IPS DF 19.7 (cell line): ENCODE measurements around the gene TSPAN1.

Experiments
- DNase-seq: peaks from one replicate; pipeline ENCODE4 v3.0.0-alpha.2; 2013; ENCODE audit warnings: low read depth, low spot score

The TSPAN1 gene

DNA sequence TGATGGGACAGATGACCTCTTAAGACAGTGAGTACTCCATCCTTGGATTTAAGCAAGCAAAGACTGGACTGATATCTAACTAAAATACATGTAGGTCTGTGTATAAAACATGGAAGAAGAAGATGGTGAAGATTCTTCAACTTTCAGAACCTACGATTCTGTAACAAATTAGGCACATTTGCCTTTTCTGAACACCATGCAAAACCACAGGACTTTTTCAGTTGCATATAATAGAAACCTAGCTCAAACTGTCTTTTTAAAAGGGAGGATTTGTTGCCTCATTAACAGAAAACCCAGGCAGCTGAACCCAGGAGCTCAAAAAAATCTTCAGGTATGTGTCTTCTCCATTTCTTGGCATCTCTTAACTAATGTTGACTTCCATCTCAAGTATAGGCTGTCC, 14.7 kb upstream of the TSPAN1 start:
- no peak for DNase-seq

DNA sequence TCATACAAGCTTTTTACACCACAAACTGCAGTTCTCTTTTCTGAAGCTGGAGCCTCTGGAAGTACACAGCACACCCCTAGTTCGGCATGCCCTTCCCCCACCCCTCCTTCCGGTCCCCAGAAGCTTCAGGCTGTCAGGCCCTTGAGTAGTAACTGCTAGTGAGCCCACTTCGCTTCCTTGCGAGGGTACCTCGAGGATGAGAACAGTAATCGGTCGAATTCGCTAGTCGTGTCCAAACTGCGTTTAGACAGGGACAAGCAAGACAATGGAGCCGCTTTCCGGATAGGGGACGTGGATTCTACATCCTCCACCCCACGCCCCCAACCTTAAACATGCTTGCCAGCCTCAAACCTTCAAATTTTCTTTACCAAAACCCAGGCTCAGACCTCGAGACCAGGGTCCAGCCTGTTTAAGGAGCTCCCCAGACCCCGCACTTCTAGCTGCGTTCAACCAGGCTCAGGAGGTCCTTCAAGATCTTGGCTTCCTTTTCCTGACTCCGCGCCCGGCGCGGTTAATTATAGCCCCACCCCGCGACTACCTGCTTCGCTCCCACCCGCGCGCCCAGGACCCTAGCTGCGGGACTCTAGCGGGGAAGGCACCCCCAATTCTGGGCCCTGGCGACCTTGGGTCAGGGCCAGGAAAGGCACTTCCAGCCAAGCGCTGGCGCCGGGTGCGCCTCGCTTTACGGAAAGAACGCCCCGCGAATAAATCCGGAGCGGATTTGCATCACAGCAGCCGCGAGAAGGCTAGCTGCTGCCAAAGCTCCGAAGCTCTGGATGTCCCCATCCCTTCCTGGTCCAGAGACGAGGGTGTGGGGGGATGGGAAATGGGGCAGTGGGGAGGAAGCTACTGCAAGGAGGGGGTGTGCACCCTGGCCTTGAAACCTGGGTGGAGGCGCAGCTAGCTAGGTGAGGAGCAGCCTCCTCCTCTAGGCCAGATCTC, 8.1 kb upstream of the TSPAN1 start:
- DNase-seq, result no peak

DNA sequence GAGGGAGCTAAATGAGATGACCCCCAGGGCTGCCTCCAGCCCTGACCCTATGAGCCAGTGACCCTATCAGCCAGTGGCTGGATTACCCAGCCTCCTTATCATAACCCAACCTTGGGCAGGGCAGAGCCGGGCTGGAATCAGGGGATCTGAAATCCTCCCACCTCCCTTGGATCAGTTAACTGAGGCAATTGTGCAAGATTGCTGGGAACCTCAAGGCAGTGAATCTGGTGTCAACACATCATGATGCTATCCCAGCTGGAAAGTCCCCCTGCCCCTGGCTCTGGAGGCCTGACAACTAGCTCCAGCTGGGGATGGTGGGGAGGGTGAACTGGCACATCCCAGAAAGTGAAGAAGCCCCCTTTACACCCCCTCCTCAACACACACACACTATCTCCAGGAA, 6.4 kb upstream of the TSPAN1 start:
- no peak for DNase-seq

DNA sequence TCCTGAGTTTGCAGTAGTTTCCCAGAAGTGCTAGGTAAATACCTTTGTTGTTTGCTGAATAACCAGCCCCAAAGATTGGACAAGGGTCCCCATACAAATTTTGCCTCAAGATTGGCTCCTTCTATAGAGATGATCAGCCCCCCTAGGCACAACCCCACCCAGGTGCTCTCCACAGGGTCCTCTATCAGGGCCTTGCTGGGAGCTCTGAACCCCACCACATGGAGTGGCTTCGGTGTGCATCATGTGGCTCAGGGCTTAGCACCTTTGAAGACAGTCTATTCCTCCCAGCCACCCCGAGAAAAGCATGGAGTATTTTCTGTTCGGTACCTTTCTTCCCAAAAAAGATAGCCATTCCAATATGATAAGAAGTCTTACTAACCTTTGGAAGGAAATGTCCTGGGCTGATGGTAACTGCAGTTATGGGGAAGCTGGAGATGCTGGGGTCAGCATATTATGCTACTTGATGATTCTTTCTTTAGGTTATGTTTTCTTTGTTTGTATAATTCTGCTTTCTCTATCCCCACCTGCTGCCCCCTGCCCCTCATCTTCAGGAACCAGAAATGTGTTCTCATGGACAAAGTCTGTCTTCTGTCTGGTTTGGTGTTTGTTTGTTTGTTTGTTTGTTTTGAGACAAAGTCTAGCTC, 5.0 kb upstream of the TSPAN1 start:
- DNase-seq, result no peak

DNA sequence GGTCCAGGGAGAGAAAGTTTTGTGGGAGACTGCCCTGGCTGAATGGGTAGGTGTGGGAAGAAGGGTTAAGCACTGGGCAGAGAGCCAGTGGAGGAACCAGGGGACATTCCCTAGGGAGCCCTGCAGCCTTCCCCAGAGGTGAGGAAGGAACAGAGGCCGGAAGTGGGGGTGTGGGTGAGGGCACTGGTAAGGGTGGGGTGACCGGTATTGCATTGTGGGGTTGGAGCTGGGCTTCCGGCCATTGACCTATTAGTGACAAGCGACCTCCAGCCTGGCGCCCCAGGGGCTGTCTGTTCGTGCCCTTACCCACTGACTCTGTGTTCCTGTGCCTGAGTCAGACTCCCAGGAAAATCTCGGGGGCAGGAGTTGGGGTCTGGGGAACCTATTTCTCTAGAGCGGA, 3.5 kb upstream of the TSPAN1 start:
- no peak for DNase-seq

DNA sequence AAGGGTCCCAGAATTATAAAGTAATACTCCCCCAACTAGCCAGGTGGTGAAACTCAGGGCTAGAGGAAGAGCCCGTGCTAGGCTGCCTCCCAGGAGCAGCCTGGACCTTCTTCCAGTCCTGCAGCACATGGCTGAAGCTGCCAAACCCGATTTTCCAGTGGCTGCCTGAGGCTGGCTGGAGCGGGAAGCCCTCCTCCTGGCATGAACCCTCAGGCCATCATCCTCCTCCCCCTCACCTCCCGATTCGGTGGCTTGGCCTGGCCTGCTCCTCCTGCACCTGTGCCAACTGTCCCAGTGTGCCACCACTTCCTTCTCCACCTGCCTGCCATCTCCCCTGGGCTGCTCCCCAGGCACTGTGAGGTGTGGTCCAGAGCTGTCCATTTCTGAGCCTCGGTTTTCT, 3.0 kb upstream of the TSPAN1 start:
- no peak for DNase-seq

DNA sequence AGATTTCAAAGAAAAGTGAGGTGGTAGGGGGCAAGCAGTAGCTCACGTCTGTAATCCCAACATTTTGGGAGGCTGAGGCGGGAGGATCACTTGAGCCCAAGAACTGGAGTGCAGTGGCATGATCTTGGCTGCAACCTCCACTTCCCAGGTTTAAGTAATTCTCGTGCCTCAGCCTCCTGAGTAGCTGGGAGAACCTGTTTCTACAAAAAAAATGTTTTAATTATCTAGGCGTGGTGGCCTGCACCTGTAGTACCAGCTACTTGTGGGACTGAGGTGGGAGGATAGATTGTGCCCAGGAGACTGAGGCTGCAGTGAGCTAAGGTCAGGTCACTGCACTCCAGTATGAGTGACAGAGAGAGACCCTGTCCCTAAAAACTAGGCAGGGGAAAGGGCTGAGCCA, 2.6 kb upstream of the TSPAN1 start:
- no peak for DNase-seq

DNA sequence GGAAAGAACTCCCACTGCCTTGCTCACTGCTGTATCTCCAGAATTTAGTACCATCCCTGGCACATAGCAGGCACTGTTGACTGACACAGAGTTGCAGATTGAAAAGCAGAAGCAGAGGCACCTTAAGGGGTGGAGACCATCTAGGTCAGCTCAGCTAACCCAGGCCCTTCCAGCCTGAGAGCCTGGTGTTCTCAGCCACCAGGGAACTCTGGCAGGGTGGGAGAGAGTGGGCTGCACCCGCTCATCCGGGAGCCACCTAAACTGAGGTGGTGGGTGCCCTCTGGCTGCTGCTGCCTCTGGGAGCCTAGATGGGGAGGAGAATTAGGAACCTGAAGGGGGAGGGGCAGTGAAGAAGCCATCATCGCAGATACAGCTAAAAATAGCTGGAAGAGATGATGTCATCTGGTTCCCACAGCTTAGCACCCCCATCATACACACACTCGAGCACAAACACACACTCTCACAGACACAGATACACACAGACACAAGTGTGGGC, 1.5 kb upstream of the TSPAN1 start:
- no peak for DNase-seq

DNA sequence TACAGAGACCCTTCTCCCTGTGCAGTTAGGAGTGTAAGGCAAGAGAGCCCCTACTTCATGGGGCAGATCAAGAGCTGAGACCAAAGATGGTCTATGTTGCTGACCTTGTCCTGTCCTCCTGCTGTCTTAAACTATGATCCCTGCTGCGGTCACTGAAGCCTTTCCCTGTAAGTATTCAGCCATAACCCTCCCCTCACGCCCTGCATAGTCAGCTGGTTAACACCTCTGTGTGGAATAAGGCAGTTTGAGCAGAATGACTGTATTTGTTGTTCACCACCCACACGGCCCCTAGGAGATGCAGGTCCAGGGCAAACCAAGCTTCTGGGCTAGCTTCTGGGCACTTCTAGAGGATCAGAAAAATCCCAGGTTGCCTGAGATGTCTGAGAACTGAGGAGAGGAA, 356 bp downstream of the TSPAN1 start:
- DNase-seq, result no peak

DNA sequence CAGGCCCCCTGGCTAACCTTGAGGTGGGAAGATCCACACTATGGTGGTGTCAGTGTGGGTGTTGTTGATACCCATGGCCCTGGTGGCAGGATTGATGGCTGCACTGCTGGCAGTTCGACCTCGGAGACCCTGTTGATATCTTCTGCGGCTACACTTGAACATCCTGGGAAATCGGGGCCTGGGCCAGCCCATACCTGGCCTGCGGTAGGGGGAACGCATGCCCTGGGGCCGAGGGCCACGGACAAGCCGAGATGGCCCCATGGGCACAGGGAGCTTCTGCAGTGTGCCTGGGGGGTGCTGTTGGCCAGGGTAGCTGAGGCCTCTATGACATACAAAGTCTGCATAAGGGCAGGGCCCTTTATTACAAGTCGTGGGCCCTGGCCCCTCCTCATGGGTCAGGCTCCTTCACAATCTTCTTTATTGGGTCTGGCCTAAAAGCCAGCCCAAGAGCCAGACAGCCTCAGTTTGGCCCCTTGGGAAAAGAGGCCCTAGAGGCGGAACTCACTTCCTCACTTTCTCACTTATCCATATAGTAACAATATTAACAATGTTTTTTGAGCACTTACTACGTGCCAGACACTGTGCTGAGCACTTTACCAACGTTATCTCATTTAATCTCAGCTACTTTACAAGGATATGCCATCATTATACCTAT, 1.5 kb downstream of the TSPAN1 start, which contains the start of gene P3R3URF:
Gene P3R3URF, minus strand, starts transcription at position 278 of the 655 bp plus-strand sequence. Its CDS starts 17 bp downstream, at position 261.
- no peak for DNase-seq

DNA sequence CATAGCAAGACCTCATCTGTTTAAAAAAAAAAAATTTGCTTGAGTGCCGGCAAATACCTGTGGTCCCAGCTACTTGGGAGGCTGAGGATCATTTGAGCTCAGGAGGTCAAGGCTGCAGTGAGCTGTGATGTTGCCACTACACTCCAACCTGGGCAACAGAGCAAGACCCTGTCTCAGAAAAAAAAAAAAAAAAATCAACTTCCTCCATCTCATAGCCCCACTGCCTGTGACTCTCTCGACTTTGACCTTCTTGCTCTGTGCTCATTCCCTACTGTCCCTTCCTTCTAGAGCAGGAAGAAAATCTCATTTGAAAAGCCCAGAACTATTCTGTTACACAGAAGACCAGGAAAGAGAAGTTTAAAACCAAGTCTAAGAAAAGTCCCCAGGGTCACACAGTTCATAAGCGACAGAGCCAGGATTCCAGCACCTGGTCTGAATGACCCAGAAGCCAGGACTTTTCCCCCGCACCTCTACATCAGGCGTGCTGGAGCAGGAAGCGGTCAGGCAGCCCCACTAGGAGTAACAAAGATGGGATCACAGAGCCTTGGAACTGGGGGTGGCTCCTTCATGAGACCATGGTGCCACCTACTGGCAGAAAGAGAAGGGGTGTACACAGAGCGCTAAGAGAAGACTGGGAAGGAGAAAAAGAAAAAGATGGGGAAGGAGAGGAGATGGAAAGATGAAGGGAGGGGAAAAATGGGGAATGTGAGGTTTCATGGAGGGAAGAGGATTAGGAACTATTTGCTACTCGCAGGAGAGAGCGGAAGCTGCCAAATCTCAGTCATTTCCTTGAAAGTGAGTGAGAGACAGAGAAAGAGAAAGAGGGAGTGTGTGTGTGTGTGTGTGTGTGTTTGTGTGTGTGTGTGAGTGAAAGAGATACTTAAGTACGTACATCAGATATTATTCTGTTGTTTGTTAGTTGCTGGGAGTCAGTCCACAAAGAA, 4.5 kb downstream of the TSPAN1 start:
- DNase-seq, result no peak

DNA sequence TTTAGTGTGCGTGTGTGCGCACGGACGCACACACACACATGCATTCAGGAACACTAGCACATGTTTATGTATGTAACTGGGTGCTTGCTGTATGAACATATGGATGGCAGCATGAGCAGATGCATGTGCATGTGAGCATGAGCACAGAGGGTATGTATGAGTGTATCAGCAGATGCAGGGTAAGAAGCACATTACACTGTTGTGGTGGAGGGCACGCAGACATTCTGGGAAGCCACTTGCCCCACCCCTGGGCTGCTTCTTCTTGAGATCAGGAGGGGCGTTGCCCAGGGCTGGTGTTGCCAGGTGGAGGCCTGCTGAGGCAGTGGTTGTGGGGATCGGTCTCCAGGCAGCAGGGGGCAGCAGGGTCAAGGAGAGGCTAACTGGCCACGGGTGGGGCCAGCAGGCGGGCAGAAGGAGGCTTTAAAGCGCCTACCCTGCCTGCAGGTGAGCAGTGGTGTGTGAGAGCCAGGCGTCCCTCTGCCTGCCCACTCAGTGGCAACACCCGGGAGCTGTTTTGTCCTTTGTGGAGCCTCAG, 5.3 kb downstream of the TSPAN1 start:
- DNase-seq, result no peak

DNA sequence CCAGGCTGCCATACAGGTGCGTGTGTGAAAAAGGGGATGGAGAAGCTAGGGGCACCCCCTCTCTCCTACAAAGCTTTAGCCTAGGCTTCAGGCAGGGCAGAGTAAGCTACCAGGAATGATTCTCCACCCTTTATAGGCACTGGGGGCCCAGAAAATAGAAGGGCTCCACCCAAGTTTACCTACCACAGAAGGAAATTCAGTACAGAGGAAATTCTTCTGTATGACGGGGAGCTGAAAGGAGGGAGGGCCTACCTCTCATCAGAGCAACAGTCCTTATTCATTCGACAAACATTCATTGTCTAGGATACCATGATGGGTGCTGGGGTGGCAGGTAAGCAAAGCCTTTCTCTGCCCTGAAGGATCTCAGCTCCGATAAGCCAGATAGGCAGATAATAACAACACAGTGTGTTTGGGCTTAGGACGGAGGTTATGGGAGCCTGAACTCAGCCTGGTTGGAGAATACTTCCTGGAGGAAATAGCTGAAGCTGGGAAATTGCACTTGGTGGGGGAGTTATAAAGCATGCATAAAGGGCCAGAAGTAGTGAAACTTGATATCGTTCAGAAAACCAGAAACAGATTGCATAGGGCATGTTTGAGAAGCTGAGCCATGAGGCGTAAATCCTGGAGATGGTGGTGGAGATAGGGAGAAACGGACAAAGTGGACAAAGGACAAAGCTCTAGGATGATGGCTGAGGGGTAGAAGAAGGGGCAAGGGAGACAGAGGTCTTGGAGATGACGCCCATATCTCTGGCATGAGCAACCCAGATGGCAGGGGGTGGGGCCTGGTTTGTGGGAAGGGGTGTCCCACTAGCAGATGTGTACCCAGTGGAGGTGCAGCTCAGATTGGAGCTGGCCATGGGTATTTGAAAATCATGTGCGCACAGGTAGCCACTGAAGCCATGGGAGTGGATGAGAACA, 6.7 kb downstream of the TSPAN1 start:
- no peak for DNase-seq

DNA sequence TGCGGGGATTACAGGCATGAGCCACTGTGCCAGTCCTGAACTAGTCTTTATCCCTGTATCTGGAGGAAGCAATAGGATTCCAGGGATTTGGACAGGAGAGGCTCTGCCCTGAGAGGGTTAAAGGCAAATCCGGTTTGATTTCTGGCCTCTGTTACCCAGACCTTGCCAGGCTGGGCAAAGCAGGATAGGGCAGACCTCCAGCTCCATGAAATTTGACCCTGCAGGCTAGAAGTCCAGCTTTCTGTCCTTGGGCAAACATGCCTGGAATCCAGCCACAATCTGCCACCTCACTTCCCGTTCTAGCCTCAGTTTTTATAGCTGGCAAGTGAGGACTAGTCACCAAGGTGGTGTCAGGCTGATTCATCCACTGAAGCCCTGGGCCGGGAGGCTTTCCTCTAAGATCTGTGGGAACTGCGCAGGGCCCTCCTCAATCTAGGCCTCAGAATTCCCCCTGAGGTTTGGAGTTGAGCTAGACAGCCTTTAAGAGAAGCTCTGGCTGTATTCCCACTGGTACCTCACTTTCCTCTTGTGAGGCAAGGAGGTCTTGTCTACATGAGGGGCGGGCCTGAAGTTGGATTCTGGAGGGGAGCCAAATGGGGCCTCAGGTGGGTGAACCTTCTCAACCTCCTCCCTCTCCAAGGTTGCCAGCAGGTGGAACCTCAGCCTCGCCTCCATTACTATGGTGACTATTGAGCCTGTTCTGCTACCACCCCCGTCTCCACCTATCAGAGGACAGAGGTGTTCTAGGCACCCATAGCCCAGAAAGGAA, 8.4 kb downstream of the TSPAN1 start:
- DNase-seq, result no peak

DNA sequence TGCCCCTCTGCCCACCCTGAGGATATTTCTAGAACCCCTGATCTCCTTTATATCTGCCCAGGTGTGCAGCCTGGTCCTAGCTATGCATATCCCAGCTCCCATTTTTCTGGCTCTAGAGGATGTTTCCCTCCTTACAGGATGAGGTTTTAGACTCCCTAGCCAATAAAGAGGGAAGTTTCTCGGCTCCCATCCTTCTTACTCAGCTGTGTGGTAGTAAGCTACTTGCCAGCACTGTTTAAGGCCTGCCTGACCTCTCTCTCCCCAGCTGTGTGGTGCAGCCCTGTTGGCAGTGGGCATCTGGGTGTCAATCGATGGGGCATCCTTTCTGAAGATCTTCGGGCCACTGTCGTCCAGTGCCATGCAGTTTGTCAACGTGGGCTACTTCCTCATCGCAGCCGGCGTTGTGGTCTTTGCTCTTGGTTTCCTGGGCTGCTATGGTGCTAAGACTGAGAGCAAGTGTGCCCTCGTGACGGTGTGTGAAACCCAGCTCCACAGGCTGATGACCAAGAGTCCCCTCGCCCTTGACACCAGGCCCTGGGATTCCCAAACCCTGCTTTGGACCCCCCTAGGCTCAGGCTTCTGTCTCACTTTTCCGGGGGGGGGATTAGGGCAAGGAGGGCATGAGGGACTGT, 9.2 kb downstream of the TSPAN1 start:
- DNase-seq, result no peak

DNA sequence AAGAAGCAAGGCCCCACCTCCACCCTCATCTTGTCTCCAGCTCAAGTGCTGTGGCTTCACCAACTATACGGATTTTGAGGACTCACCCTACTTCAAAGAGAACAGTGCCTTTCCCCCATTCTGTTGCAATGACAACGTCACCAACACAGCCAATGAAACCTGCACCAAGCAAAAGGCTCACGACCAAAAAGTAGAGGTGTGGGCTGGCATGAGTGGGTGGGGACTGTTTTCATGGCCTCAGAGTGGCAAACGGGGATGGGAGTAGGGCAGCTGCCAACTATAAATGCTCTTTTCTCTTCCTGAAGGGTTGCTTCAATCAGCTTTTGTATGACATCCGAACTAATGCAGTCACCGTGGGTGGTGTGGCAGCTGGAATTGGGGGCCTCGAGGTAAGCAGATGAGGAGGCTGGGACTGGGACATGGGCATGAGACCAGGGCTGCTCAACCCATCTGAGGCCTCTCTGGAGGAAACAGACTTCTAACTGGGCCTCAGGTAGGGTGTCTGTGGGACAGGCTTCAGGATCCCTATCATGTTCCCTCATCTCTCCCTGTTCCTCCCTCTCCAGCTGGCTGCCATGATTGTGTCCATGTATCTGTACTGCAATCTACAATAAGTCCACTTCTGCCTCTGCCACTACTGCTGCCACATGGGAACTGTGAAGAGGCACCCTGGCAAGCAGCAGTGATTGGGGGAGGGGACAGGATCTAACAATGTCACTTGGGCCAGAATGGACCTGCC, 10.2 kb downstream of the TSPAN1 start:
- no peak for DNase-seq

DNA sequence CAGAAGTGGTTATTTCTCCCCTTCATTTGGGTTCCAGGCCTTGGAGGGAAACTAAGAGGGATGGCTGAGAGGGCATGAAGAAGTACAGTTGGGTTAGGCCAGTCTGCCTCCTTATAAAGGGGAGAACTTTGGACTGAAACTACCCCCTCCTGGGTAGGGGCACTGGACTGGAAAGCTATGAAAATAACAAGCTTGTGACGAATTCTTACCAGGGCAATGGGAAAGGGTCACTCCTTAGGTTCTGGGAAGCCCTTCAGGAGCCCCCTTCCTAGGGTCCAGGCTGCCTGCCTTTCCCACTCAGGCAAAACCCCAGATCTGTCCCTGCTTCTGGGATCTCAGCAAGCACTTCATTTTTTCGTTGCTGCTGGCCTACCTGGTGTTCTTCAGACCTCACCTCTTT, 11.2 kb downstream of the TSPAN1 start:
- DNase-seq, result no peak
